ENCODE measurements around the gene C3orf80.
A peak's percentile ranks its signal among the peaks of the same experiment; 100 is the strongest.

The C3orf80 gene

DNA sequence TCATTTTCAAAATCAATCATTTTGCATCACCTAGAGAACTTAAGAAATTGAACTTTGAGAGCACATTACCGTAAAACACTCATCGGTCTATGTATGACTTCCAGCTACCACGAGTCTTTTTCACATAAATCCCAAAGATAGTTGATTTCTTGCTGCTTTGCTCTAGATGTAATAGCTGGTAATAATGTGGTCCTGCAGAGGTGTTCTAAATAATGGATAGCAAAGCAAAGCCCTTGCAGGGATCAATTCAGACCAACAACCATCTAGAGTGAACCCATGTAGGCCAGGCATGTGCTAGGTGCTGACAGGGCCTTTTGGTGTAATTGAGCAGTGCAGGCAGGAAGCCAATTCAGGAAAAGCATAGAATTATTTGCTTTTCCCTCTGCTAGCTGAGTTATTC, 26.1 kb upstream of the C3orf80 start:
- TF ChIP-seq GATA3 (IDR thresholded peaks at IDR 0.05; ENCODE audit: low read depth, low read length) (no peak), GATA2 (IDR thresholded peaks at IDR 0.05; ENCODE audit: low read depth, low read length) (no peak)

DNA sequence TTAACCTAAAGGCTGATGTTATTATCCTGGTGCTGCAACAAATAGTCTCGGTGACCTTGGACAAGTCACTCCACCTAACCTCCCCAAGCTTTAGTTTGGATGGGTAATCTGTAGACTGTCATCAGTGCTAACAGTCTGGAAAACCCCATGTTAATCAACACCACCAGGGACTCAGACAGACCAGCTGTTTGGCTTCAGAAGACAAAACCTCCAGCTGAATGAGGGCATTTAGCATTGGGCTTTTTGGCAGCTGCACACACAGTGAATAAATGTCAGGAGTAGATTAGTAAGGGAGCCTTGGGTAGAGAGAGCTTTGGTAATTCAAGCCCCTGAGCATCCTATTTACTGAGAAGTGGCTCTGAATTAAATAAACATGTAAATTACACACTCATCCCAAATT, 24.9 kb upstream of the C3orf80 start:
- TF ChIP-seq GATA2 (IDR thresholded peaks at IDR 0.05; ENCODE audit: low read depth, low read length): no peak
- TF ChIP-seq GATA3 (IDR thresholded peaks at IDR 0.05; ENCODE audit: low read depth, low read length): no peak

DNA sequence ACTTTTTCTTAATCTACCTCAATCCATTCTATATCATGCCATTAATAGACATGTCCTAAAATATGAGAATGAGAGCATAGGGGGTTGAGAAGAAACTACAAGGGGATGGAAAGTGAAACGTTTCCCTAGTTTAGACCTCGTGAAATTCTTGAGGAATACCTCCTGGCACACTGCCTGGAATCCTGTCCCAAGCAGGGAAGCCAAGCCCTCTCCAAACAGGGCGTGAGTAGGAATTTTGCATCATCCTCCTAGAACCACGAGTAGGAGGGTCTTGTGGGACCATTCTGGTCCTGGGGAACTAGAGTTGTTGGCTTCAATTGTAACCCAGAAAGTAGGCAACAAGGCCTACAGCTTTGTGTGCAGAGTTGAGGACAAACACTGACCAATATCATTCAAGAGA, 19.6 kb upstream of the C3orf80 start:
- no peak for TF ChIP-seq GATA3 (IDR thresholded peaks at IDR 0.05; ENCODE audit: low read depth, low read length)
- no peak for TF ChIP-seq GATA2 (IDR thresholded peaks at IDR 0.05; ENCODE audit: low read depth, low read length)

DNA sequence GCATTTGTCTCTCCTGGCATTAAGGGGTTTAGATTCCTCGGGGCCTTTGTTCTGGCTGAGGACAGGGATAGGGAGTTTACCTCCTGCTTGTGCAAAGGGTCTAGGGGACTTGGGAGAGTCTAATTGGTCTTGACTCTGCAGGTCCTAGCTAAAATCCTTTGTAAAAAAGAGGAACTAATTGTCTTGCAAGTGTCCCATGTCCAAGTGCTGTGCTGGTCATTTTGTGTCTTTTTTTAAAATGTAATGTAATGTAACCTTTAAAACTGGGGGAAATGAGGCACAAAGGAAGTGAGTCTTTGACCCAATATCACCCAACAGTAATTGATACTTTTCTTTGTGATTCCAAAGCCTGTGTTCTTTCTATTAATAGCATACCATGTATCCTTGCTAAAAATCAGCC, 14.9 kb upstream of the C3orf80 start:
- no peak for TF ChIP-seq GATA3 (IDR thresholded peaks at IDR 0.05; ENCODE audit: low read depth, low read length)
- no peak for TF ChIP-seq GATA2 (IDR thresholded peaks at IDR 0.05; ENCODE audit: low read depth, low read length)

DNA sequence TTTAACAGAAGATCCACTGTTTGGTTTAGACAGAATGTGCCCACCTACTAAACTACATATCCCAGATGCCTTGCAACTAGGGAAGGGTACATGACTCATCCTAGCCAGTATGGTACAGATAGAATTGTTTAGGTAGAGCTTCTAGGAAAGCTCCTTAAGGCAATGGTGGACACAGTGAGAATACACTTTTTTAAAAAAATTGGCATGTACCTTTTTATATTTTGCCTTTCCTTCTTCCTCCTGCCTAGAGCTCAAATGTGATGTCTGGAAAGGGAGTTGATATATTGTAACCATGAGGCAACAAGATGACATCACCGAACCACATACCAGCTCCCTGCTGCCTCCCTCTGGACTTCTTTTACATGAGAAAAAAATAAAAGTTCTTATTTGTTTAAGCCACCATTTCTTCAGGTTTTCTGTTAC, 14.4 kb upstream of the C3orf80 start:
- no peak for TF ChIP-seq GATA2 (IDR thresholded peaks at IDR 0.05; ENCODE audit: low read depth, low read length)
- no peak for TF ChIP-seq GATA3 (IDR thresholded peaks at IDR 0.05; ENCODE audit: low read depth, low read length)

DNA sequence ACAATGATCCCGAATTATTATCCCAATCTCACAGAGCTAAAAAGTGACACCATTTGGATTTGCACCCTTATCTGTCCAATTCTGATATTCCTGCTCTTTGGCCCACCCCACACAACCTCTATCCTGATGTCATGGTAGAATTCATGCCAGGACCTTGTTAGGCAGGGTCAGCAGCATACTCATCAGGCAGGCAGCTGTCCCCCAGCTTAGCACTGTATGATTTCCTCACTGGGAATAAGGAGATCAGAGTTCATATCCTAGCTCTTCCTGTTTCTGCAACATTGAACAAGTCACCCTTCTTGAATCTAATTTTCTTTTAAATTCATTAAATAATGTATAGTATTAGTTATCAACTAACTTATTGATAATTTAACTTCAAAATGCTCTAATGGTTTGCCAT, 12.0 kb upstream of the C3orf80 start:
- TF ChIP-seq GATA3 (IDR thresholded peaks at IDR 0.05; ENCODE audit: low read depth, low read length): no peak
- no peak for TF ChIP-seq GATA2 (IDR thresholded peaks at IDR 0.05; ENCODE audit: low read depth, low read length)

DNA sequence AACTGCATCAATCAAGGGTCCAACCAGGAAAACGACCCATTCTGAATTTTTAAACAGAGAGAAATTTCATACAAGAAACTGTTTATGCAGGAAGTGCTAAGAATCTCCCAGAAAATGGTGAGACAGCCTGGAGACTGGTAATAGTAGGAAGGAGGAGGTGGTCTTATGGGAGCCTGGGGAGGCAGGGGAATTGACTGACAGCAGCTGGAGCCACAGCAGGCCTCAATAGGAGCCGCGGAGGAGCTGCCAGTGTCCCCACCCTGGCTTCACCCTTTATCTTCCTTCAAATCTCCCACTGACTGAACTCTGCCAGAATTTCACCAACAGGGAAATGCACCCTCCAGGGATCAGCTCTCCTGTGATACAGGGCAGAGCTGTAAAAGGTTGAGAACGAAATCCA, 7.5 kb upstream of the C3orf80 start:
- no peak for TF ChIP-seq GATA3 (IDR thresholded peaks at IDR 0.05; ENCODE audit: low read depth, low read length)
- TF ChIP-seq GATA2 (IDR thresholded peaks at IDR 0.05; ENCODE audit: low read depth, low read length): peak; percentile 82

DNA sequence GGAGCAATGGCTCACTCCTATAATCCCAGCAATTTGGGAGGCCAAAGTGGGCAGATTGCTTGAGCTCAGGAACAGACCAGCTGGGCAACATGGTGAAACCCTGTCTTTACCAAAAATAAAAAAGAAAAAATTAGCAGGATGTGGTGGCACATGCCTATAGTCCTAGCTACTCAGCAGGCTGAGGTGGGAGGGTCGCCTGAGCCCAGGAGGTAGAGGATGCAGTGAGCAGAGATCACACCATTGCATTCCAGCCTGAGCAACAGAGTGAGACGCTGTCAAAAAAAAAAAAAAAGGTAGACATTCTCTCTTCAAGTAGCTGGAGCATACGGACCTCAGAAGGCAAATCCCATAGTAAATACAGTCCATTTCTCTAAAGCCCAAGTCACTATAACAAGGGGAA, 7.1 kb upstream of the C3orf80 start:
- no peak for TF ChIP-seq GATA3 (IDR thresholded peaks at IDR 0.05; ENCODE audit: low read depth, low read length)
- TF ChIP-seq GATA2 (IDR thresholded peaks at IDR 0.05; ENCODE audit: low read depth, low read length): no peak

DNA sequence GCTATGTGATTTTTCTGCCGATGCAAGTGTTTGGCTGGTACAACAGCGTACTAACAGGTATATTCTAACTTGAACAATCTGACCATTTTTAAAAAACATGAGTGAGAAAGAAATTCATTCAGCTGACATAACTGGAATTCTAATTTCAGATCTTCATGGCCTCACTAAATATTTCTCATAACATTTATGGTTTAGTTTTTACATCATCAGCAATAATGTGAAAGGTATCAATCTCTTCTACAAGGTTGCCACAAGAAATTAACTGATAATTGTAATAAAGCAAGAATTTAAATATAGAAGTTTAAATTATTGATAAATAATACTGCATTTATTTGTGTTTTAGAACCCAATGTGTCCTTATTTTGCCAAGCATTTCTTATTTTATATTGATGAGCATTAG, 5.2 kb upstream of the C3orf80 start:
- TF ChIP-seq GATA3 (IDR thresholded peaks at IDR 0.05; ENCODE audit: low read depth, low read length): no peak
- no peak for TF ChIP-seq GATA2 (IDR thresholded peaks at IDR 0.05; ENCODE audit: low read depth, low read length)

DNA sequence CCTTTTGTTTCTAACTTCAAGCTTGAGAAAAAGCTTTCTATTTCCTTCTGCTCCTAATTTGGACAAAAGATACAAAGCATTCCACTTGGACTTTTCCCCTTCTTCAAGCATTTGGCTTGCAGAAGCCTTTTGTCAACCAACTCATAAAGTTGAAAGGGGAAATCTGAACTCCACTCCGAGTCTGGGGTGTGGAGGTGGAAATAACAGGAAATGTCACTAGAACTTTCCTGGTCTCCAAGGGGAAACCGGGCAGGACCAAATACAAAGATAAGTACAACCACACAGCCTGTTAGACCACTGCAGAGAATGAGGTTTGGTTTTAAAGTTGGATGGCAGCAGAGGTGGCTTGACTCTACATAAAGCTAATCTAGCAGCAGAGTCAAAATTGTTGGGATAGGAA, 4.2 kb upstream of the C3orf80 start:
- TF ChIP-seq GATA3 (IDR thresholded peaks at IDR 0.05; ENCODE audit: low read depth, low read length): no peak
- no peak for TF ChIP-seq GATA2 (IDR thresholded peaks at IDR 0.05; ENCODE audit: low read depth, low read length)

DNA sequence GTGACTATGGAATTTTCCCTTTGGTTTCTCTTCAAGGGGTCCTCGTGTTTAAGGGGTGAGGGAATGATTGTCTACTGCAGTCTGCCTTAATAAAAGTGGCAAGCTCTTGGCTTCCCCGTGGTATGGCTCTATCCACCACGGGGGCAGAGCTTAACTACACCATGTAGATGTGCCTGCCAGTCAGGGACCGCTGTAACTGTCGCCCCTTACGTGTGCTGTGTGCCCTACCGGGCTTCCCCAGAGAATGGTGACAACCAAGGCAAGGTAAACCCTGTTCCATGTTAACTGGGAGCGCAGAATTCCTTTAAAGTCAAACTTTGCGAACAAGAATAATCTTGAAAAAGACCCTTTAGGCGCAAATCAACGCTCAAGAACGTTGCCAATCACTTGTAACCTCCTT, 966 bp upstream of the C3orf80 start:
- TF ChIP-seq GATA3 (IDR thresholded peaks at IDR 0.05; ENCODE audit: low read depth, low read length) (no peak), GATA2 (IDR thresholded peaks at IDR 0.05; ENCODE audit: low read depth, low read length) (no peak)

DNA sequence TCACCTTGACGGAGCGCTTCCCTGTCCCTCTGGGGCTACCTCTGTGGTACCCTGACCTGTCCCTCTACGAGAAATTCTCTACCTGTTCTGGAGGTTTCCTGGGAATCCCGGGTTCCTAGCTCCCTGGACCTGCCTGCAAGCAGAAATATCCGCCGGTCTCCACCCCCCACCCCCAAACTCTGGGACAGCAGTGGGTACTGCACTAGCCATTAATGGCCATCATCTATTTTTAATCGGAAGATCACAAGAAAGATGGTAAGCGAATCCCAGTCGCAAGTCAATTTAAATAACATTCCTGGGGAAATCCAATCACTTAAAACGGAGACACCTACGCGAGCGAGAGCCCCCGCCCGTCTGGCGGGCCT, 429 bp upstream of the C3orf80 start:
- no peak for TF ChIP-seq GATA2 (IDR thresholded peaks at IDR 0.05; ENCODE audit: low read depth, low read length)
- no peak for TF ChIP-seq GATA3 (IDR thresholded peaks at IDR 0.05; ENCODE audit: low read depth, low read length)

DNA sequence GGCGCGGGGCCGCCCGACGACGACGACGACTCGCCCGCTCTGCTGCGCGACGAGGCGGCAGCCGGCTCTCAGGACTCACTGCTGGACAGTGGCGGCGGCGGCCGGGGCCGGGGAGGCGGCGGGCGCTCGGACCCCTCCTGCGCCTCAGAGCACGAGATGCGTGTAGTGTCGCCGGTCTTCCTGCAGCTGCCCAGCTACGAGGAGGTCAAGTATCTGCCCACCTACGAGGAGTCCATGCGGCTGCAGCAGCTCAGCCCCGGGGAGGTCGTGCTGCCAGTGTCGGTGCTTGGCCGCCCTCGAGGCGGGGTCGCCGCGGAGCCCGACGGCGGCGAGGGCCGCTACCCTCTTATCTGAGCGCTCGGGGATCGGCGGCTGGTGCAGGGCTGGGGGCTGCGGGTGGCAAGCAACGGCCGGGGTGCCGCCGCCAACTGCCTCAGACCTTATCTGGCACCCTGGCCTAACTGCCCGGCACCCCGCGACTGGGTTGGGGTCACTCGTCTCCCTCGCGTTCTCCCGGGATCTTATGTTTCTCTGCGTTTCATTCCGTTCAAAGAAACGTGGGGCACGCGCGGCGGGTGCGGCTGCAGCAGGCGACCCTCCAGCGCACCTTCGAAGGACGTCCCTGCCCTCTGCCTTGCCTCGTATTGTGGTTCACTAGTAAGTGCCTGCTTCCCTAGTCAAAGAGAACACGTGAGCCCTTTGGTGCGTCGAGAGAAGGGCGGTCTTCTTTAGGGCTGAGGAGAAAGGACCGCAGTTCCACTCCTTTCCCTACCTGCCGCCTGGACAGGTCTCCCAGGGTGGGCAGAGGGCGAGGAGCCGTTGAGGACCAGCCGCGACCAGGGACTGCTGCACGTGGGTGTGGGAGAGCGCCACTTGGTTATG, 1.0 kb downstream of the C3orf80 start:
- TF ChIP-seq GATA3 (IDR thresholded peaks at IDR 0.05; ENCODE audit: low read depth, low read length): no peak
- TF ChIP-seq GATA2 (IDR thresholded peaks at IDR 0.05; ENCODE audit: low read depth, low read length): no peak

DNA sequence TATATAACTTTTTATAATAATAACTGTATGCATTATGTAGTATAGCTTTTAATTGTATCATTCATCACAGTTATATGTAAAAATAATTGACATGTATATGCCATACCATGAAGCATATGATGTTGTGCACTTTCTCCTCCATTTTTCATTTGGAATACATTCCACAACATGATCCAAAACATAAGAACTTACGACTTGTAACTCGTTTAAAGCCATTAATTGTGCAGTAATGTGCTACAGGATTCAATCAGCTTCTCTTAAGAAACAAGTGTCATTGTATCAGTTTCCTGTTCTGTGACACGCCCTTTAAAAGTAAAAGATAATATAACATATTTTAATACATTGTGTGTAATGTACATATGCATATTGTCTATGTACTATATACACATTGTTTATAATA, 2.2 kb downstream of the C3orf80 start:
- TF ChIP-seq GATA2 (IDR thresholded peaks at IDR 0.05; ENCODE audit: low read depth, low read length) (no peak), GATA3 (IDR thresholded peaks at IDR 0.05; ENCODE audit: low read depth, low read length) (no peak)

DNA sequence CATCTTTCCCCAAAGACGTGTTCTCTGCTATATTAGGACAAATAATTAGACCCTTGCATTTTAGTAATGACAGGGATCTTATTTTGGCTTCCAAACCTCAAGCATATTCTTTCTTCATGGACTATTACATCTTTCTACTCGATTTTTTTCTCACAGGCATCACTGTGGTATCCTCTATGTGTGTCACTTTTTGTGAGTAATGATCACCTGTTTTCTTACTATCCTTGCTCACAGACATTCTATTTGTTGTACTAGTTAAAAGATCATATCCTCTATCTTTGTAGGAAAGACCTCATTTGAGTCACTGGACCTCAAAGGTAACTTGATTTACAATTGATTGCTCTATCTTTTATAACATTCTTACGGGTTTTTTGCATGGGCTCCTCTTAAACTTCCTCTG, 6.8 kb downstream of the C3orf80 start:
- TF ChIP-seq GATA2 (IDR thresholded peaks at IDR 0.05; ENCODE audit: low read depth, low read length): no peak
- TF ChIP-seq GATA3 (IDR thresholded peaks at IDR 0.05; ENCODE audit: low read depth, low read length): no peak

Measured in SH-SY5Y (cell line).